SK-N-SH (cell line): ENCODE measurements around the gene ENOPH1. TPM values are rescaled to one million over a fixed set of nuclear protein-coding genes. Genes with fewer than 3 reads are reported as not detected.

Experiments used
- CTCF ChIA-PET: fragments of 300-600, 350-600 bp; formaldehyde crosslinking; extraction: SDS; loops from one replicate; lab custom pipeline; 2021; lab: Yijun Ruan, JAX
- POLR2A ChIA-PET: fragments of 350-600 bp; sonication (Branson Sonifier 250); formaldehyde crosslinking; extraction: SDS; loops from one replicate; lab custom pipeline; 2020; ENCODE audit warnings: antibody characterized with exemption, inconsistent platforms; lab: Yijun Ruan, JAX
- DNase-seq: peaks from one replicate; pipeline ENCODE4 v3.0.0; 2012
- H2AFZ ChIP-seq: fragments of 200-600 bp; sonication (generic); 2 replicates; pipeline ENCODE4 v1.8.1; 2016; ENCODE audit warnings: antibody characterized with exemption, mild to moderate bottlenecking, low read depth
- H3F3A ChIP-seq: fragments of 200-600 bp; sonication (generic); replicated peaks from 2 replicates; pipeline ENCODE3; 2016; ENCODE audit warnings: antibody characterized with exemption, mild to moderate bottlenecking; ENCODE audit not compliant: insufficient read depth
- H3K27ac ChIP-seq, 2 experiments: fragments of 200-500 bp in 1 of 2; fragments of 200-600 bp in 1 of 2; sonication (Bioruptor generic) in 1 of 2; sonication (generic), shearing (Covaris generic) in 1 of 2; 2 replicates each; pipeline versions ENCODE4 v1.5.1 to v1.6.1; 2014 to 2016; ENCODE audit warnings: low read depth in 2 of 2, inconsistent platforms in 1 of 2, low read length in 1 of 2, mild to moderate bottlenecking in 1 of 2, mixed read lengths in 1 of 2
- H3K27me3 ChIP-seq: fragments of 200-600 bp; sonication (generic), shearing (Covaris generic); 2 replicates; pipeline ENCODE4 v1.6.1; 2016; ENCODE audit warnings: mixed run types; ENCODE audit not compliant: insufficient read depth
- H3K36me3 ChIP-seq, 2 experiments: fragments of 200-500 bp in 1 of 2; fragments of 200-600 bp in 1 of 2; sonication (Bioruptor generic) in 1 of 2; sonication (generic) in 1 of 2; replicated peaks in 1 of 2; 2 replicates each; pipeline versions ENCODE3 to v1.5.1; 2014 to 2016; ENCODE audit warnings: low read length in 1 of 2, mild to moderate bottlenecking in 1 of 2; ENCODE audit not compliant: insufficient read depth in 2 of 2, control insufficient read depth in 1 of 2
- H3K4me1 ChIP-seq, 2 experiments: fragments of 200-500 bp in 1 of 2; fragments of 200-600 bp in 1 of 2; sonication (Bioruptor generic) in 1 of 2; sonication (generic), shearing (Covaris generic) in 1 of 2; 2 replicates each; pipeline versions ENCODE4 v1.5.1 to v1.6.1; 2014 to 2016; ENCODE audit warnings: low read depth in 1 of 2, low read length in 1 of 2, mixed run types in 1 of 2; ENCODE audit not compliant: insufficient read depth in 2 of 2, control insufficient read depth in 1 of 2
- H3K4me2 ChIP-seq: fragments of 200-600 bp; sonication (generic), shearing (Covaris generic); 2 replicates; pipeline ENCODE4 v1.6.1; 2017; ENCODE audit warnings: mixed run types
- H3K4me3 ChIP-seq, 2 experiments: fragments of 200-500 bp in 1 of 2; fragments of 200-600 bp in 1 of 2; sonication (Bioruptor generic) in 1 of 2; sonication (generic), shearing (Covaris generic) in 1 of 2; 2 replicates each; pipeline versions ENCODE4 v1.5.1 to v1.8.1; 2014 to 2016; ENCODE audit warnings: low read depth in 2 of 2, inconsistent platforms in 1 of 2, low read length in 1 of 2, mild to moderate bottlenecking in 1 of 2, mixed read lengths in 1 of 2, moderate library complexity in 1 of 2
- H3K79me2 ChIP-seq: fragments of 200-600 bp; sonication (generic); 2 replicates; pipeline ENCODE4 v1.8.1; 2017; ENCODE audit warnings: mild to moderate bottlenecking; ENCODE audit not compliant: insufficient read depth
- H3K9ac ChIP-seq: fragments of 200-600 bp; sonication (generic); 2 replicates; pipeline ENCODE4 v1.6.1; 2017; ENCODE audit warnings: mixed run types
- H3K9me2 ChIP-seq: fragments of 200-600 bp; sonication (generic); 2 replicates; pipeline ENCODE4 v1.6.1; 2017; ENCODE audit warnings: mixed run types
- H3K9me3 ChIP-seq: fragments of 200-600 bp; sonication (generic); 2 replicates; pipeline ENCODE4 v1.6.1; 2017; ENCODE audit warnings: mixed run types, mild to moderate bottlenecking, moderate library complexity
- H4K20me1 ChIP-seq: fragments of 200-600 bp; sonication (generic); 2 replicates; pipeline ENCODE4 v1.6.1; 2017; ENCODE audit warnings: mild to moderate bottlenecking, mixed run types; ENCODE audit not compliant: insufficient read depth
- EP300 ChIP-seq, 2 experiments: IDR thresholded peaks; 2 replicates each; pipeline versions ENCODE4 v1.4.0 to v1.6.1; 2012; ENCODE audit warnings: borderline replicate concordance in 1 of 2, low read depth in 1 of 2, low read length in 1 of 2
- EZH2phosphoT487 ChIP-seq: fragments of 200-600 bp; sonication (generic); IDR thresholded peaks from 2 replicates; pipeline ENCODE4 v1.6.1; 2017; ENCODE audit warnings: low read depth, mixed run types, mild to moderate bottlenecking, antibody characterized with exemption, moderate library complexity, borderline replicate concordance
- FOXJ3 ChIP-seq: sonication (generic); formaldehyde crosslinking; IDR thresholded peaks from 2 replicates; pipeline ENCODE4 v1.5.1; 2020; ENCODE audit warnings: mild to moderate bottlenecking, missing genetic modification reagents
- FOXM1 ChIP-seq: IDR thresholded peaks from 2 replicates; pipeline ENCODE4 v1.4.0; 2012; ENCODE audit warnings: low read depth, mild to moderate bottlenecking
- IRF3 ChIP-seq: fragments of 150-350 bp; IDR thresholded peaks from 2 replicates; pipeline ENCODE4 v1.6.1; 2016; ENCODE audit warnings: mild to moderate bottlenecking, low read depth, low read length
- JUND ChIP-seq: IDR thresholded peaks from 2 replicates; pipeline ENCODE4 v1.4.0; 2012
- MEF2A ChIP-seq: IDR thresholded peaks from 2 replicates; pipeline ENCODE4 v1.4.0; 2012; ENCODE audit warnings: low read depth, borderline replicate concordance
- NFIC ChIP-seq: IDR thresholded peaks from 2 replicates; pipeline ENCODE4 v1.4.0; 2012; ENCODE audit warnings: borderline replicate concordance
- POLR2AphosphoS5 ChIP-seq: IDR thresholded peaks from 2 replicates; pipeline ENCODE4 v1.6.1; 2012; ENCODE audit warnings: low read depth, low read length
- RAD21 ChIP-seq: IDR thresholded peaks from 2 replicates; pipeline ENCODE4 v1.6.1; 2012; ENCODE audit warnings: mild to moderate bottlenecking, low read length
- RCOR1 ChIP-seq: fragments of 150-350 bp; IDR thresholded peaks from 2 replicates; pipeline ENCODE4 v1.6.1; 2017; ENCODE audit warnings: antibody characterized with exemption, low read length
- RXRA ChIP-seq: IDR thresholded peaks from 2 replicates; pipeline ENCODE4 v1.4.0; 2012; ENCODE audit warnings: low read depth, mild to moderate bottlenecking, borderline replicate concordance
- SMC3 ChIP-seq: IDR thresholded peaks from 2 replicates; pipeline ENCODE4 v1.6.1; 2012; ENCODE audit warnings: low read depth, low read length, improper control_type of control experiment
- TCF12 ChIP-seq: IDR thresholded peaks from 2 replicates; pipeline ENCODE4 v1.4.0; 2012
- USF1 ChIP-seq: IDR thresholded peaks from 2 replicates; pipeline ENCODE4 v1.4.0; 2012; ENCODE audit warnings: low read depth, borderline replicate concordance
- WGBS: methylation state at CpG from one replicate; pipeline ENCODE4 v1.1.6; 2017; ENCODE audit warnings: low lambda C conversion rate; 5-methylcytosine and 5-hydroxymethylcytosine counted together
- polyA plus RNA-seq, 3 experiments: library from polyadenylated mRNA; depleted of rRNA; stranded (reverse); fragments of >200 nt; gene quantifications; 2 replicates each; pipeline ENCODE4 v1.2.3, GENCODE V29; 2012

ENOPH1 gene
- polyA plus RNA-seq, 1 of the 3 experiments (the other 2 are of a cell fraction) = 14.9 TPM

GRCh38 chr4:82452026-82452425 lies 21.6 kb downstream of the ENOPH1 start:
- H3F3A ChIP-seq = no peaks in the 10 kb centered on the region
- POLR2A ChIA-PET = interaction anchor here (1.0 kb wide), 1 partner anchor 279 kb away, joined by 3 read pairs; no protein-coding TSS in a partner anchor
- H3K27ac ChIP-seq = no peak overlapping the region
- H3K79me2 ChIP-seq = peaks cover 32% of the 10 kb centered on the region; the same call in 1 of the 2 replicates
- no peaks in the 10 kb centered on the region for H3K9me3 ChIP-seq
- H3K9ac ChIP-seq = no peak overlapping the region
- H3K36me3 ChIP-seq = peaks cover 27 to 65% of the 10 kb centered on the region in 2 experiments
- H3K4me3 ChIP-seq = no peak overlapping the region
- no peaks in the 10 kb centered on the region for H3K27me3 ChIP-seq
- CTCF ChIA-PET = interaction anchor here (0.7 to 1.4 kb wide), 2 partner anchors 10 to 17 kb away, joined by 3 read pairs; no protein-coding TSS in a partner anchor
- no peaks in the 10 kb centered on the region for H3K9me2 ChIP-seq
- 95% methylated on average over 7 of the region's 7 CpGs for WGBS
- no peak overlapping the region for H3K4me2 ChIP-seq
- no peak for DNase-seq
- H2AFZ ChIP-seq = no peak overlapping the region
- H4K20me1 ChIP-seq = no peaks in the 10 kb centered on the region
- TF ChIP-seq EZH2phosphoT487 (no peak), EP300 (IDR thresholded peaks at IDR 0.05; ENCODE audit: borderline replicate concordance in 1 of 2, low read depth in 1 of 2, low read length in 1 of 2) (no peak), IRF3 (no peak), MEF2A (no peak), NFIC (no peak), RAD21 (no peak), TCF12 (no peak), JUND (no peak), SMC3 (no peak), FOXJ3 (CRISPR knock-in tag) (no peak), POLR2AphosphoS5 (no peak)
- H3K4me1 ChIP-seq = peaks cover 0 to 4% of the 10 kb centered on the region in 2 experiments; a peak in 1 of 4 replicates

GRCh38 chr4:82457266-82457665 lies 26.9 kb downstream of the ENOPH1 start:
- peaks cover 40 to 65% of the 10 kb centered on the region in 2 experiments for H3K36me3 ChIP-seq
- no peak for TF ChIP-seq NFIC
- no peak for TF ChIP-seq FOXM1
- no peak for TF ChIP-seq RCOR1
- TF ChIP-seq RXRA = no peak
- no peak for TF ChIP-seq USF1
- H3F3A ChIP-seq = peaks cover 23% of the 10 kb centered on the region
- H3K4me1 ChIP-seq = no peaks in the 10 kb centered on the region
- no peak for DNase-seq
- ChIA-PET CTCF (no interaction called here), POLR2A (no interaction called here)
- H3K27ac ChIP-seq = no peak overlapping the region
- no peak overlapping the region for H2AFZ ChIP-seq
- H3K27me3 ChIP-seq = no peaks in the 10 kb centered on the region
- no peaks in the 10 kb centered on the region for H4K20me1 ChIP-seq
- H3K9me3 ChIP-seq = no peaks in the 10 kb centered on the region
- peaks cover 3% of the 10 kb centered on the region; the same call in 1 of the 2 replicates for H3K79me2 ChIP-seq
- no peaks in the 10 kb centered on the region for H3K9me2 ChIP-seq
- 96% methylated on average over 7 of the region's 7 CpGs for WGBS
- no peak overlapping the region for H3K4me3 ChIP-seq
- H3K4me2 ChIP-seq = no peak overlapping the region
- no peak overlapping the region for H3K9ac ChIP-seq
